NCI-H82 treated with DMSO at 0.1 percent for 48 hours (cell line): ENCODE measurements around the gene E2F1.
"Not testable (repeated sequence)": the region's sequence is repeated elsewhere in the genome, so short reads cannot be mapped to it uniquely, and the experiment has no call there.

Experiments used
- DNase-seq: peaks from one replicate; lab custom pipeline; 2025; ENCODE audit not compliant: unreplicated experiment; lab: John Stamatoyannopoulos, UW

E2F1 gene

DNA sequence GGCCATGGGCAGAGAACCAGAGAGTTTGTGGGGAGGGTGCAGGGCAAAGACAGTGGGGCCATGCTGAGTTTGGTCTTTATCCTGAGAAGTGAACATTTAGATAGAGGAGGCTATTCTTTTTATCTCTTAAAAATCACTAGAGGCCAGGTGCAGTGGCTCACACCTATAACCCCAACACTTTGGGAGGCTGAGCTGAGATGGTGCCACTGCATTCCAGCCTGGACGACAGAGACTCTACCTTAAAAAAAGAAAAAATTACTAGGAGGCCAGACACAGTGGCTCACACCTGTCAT lies 25.2 kb upstream of the E2F1 start:
- DNase-seq = no peak

- DNase-seq = no peak
These were observed 24.7 kb upstream of the E2F1 start for GRCh38 chr20:33710681-33711445.

DNA sequence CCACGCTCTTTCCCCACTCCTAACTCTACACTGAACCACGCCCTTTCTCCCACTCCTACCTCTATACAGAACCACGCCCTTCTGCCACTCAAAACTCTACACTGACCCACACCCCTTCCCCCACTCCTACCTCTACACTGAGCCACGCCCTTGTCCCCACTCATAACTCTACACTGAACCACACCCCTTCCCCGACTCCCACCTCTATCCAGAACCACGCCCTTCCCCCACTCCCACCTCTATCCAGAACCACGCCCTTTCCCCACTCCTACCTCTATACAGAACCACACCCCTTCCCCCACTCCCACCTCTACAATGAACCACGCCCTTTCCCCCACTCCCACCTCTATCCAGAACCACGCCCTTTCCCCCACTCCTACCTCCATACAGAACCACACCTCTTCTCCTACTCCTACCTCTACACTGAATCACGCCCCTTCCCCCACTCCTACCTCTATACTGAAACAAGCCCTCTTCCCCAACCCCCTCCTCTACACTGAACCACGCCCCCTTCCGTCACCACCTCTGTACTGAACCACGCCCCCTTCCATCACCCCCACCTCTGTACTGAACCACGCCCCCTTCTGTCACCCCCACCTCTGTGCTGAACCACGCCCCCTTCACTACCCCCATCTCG lies 23.8 kb upstream of the E2F1 start:
- no peak for DNase-seq

DNA sequence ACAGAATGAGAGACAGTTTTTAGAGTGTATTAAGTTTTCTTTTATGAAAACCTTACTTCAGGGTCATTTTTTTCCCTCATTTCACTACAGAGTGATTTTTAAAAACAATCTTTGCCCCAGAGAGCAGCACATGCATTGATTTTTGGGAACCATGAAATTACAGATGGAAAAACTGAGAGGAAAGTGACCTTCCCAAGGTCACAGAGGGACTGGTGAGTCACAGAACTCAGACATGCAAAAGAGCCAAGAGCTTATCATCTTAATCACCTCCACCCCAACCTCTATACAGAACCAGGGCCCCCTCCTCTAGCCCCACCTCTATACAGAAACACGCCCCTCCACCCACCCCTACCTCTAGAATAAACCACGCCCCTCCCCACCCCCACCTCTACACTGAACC lies 23.2 kb upstream of the E2F1 start:
- DNase-seq = no peak

GRCh38 chr20:33707668-33708067 lies 21.5 kb upstream of the E2F1 start:
- DNase-seq = no peak

GRCh38 chr20:33704197-33704924 lies 18.2 kb upstream of the E2F1 start:
- no peak for DNase-seq

DNA sequence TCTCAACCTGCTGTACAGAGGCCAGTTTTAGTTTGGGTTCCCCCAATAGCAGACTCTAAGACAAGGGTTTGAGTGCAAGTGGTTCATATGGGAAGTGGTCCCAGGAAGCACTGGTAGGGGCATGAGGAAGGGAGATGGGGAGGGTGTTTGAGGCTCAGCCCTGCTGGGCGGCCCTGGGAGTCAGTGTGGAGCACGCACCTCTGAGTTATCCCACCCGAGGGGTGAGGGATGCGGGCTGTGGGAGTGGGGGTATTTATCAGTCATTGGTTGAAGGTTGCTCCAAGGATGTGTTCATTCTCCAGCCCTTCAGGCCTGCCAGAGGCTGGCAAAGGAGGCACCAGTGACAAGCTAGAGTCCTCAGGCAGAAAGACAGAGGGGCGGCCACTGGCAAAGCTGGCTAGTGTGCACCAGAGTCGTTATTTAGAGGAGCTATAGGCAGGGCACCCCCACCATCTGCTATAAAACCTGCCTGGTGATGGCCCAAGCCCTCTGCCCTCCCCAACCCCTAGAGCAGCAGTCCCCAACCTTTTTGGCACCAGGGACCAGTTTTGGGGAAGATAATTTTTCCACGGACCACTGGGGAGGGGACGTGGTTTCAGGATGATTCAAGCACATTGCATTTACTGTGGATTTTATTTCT lies 17.4 kb upstream of the E2F1 start:
- DNase-seq = no peak

DNA sequence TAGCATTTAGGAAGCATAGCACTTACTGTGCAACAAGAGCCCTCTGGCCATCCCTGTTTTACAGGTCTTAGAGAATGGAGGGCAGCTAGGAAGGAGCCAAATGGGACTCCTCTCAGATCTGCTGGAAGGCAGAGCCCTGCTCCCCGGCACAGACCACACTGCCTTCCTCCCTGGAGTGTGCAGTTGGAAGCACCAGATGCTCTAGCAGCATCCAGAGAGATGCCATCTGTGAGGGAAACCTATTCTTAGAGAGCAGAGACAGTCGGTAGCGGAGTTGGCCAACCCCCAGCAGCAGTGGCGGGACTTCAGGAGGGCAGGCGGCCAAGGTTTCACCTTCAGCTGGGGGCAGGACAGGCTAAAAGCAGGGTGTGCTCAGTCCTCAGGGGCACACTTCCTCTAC lies 16.7 kb upstream of the E2F1 start:
- DNase-seq = peak; percentile 41

DNA sequence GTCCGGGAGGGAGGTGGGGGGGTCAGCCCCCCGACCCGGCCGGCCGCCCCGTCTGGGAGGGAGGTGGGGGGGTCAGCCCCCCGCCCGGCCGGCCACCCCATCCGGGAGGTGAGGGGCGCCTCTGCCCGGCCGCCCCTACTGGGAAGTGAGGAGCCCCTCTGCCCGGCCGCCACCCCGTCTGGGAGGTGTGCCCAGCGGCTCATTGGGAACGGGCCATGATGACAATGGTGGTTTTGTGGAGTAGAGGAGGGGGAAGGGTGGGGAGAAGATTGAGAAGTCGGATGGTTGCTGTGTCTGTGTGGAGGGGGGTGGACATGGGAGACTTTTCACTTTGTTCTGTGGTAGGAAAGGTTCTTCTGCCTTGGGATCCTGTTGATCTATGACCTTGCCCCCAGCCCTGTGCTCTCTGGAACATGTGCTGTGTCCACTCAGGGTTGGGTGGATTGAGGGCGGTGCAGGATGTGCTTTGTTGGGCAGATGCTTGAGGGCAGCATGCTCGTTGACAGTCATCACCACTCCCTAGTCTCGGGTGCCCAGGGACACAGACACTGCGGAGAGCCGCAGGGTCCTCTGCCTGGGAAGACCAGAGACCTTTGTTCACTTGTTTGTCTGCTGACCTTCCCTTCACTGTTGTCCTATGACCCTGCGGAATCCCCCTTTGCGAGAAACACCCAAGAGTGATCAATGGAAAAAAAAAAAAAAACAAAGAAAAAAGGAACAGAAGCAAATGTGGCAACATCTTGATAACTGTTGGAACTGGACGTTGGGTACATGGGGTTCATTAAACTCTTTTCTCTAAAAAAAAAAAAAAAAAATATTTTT lies 15.7 kb upstream of the E2F1 start:
- DNase-seq = no peak

DNA sequence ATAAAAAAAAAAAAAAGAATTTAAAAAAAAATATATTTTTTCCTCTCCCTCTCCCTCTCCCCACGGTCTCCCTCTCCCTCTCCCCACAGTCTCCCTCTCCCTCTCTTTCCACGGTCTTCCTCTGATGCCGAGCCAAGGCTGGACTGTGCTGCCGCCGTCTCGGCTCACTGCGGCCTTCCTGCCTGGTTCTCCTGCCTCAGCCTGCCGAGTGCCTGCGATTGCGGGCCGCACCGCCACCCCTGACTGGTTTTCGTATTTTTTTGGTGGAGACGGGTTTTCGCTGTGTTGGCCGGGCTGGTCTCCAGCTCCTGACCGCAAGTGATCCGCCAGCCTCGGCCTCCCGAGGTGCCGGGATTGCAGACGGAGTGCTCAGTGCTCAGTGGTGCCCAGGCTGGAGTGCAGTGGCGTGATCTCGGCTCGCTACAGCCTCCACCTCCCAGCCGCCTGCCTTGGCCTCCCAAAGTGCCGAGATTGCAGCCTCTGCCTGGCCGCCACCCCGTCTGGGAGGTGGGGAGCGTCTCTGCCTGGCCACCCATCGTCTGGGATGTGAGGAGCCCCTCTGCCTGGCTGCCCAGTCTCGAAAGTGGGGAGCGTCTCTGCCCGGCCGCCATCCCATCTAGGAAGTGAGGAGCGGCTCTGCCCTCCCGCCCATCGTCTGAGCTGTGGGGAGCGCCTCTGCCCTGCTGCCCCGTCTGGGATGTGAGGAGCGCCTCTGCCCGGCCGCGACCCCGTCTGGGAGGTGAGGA lies 14.7 kb upstream of the E2F1 start:
- DNase-seq = not testable (repeated sequence)

DNA sequence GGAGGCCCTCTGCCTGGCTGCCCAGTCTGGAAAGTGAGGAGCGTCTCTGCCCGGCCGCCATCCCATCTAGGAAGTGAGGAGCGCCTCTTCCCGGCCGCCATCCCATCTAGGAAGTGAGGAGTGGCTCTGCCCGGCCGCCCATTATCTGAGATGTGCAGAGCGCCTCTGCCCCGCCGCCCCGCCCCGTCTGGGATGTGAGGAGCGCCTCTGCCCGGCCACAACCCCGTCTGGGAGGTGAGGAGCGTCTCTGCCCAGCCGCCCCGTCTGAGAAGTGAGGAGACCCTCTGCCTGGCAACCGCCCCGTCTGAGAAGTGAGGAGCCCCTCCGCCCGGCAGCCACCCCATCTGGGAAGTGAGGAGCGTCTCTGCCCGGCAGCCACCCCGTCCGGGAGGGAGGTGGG lies 12.8 kb upstream of the E2F1 start:
- not testable (repeated sequence) for DNase-seq

- no peak for DNase-seq
These were observed 10.9 kb upstream of the E2F1 start for GRCh38 chr20:33697129-33697528.

GRCh38 chr20:33696448-33696847 lies 10.3 kb upstream of the E2F1 start:
- no peak for DNase-seq

DNA sequence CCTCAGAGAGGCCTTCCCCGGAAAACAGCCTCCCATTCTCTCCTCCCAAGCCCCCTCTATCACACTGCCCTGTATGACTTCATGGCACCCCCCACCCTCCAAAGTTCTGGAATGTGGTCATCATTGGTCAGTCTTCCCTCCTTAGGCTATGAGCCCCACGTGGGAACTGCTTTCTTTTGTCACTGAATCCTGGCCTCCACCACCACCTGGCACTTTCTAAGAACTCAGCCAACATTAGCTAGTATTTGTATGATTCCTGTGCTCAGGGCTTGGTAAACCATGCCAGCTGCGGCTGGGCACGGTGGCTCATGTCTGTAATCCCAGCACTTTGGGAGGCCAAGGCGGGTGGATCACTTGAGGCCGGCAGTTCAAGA lies 8.4 kb upstream of the E2F1 start:
- no peak for DNase-seq

- DNase-seq = no peak
These were observed 7.8 kb upstream of the E2F1 start for GRCh38 chr20:33693741-33694638.

GRCh38 chr20:33693289-33693688 lies 7.1 kb upstream of the E2F1 start:
- no peak for DNase-seq

- no peak for DNase-seq
These were observed 3.8 kb upstream of the E2F1 start for GRCh38 chr20:33689973-33690372.

DNA sequence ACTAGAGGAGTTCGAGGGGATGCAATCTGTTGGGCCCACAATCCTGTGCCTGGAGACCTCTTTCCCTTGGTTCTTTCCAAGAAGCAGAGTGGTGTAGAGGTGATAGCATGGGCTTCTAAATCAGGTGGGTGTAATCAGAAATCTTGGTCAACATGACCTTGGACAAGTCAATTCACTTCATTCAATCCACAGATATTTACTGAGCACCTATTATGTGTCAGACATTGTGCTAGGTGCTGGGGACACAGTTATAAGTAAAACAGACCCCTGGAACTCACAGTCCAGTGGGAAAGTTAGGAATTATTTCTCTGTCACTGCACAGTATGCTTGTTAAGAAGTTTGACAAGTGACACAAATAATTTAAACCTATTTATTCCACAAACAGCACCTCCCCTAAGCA lies 3.3 kb upstream of the E2F1 start:
- DNase-seq = no peak

DNA sequence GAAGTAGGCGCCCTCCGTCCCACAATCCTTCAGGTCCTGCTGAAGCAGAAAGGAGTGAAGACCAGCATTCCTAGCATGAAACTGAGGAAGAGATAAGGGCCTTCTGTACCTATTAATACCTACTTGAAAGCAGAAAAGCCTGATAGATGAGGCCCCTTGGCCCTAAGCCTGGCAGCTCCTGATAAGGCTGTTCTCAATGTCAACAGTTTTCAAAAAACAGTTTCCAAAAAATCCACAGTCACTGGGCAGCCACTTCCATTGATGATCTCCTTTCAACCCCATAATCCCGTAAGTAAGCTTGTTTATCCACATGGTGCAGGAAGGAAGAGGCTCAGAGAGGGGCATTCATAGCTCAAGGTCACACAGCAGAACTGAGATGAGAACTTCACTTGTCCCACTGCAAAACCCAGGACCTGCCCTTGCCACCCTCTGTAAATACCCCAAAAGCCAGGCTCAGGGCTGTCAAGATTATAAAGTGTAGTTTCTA lies 2.8 kb upstream of the E2F1 start:
- DNase-seq = no peak
